GM10266 (cell line): ENCODE results near the gene RNF224.

Source experiments
- DNase-seq: peaks from one replicate; pipeline ENCODE4 v3.0.0; 2012; ENCODE audit errors: extremely low spot score
- TF ChIP-seq, protein P1 (sequence below): IDR thresholded peaks from 2 replicates; pipeline ENCODE4 v1.5.1; 2012; ENCODE audit warnings: mild to moderate bottlenecking, low read depth; ENCODE audit not compliant: control insufficient read depth, insufficient read depth; ENCODE audit errors: missing control alignments

RNF224 gene

DNA sequence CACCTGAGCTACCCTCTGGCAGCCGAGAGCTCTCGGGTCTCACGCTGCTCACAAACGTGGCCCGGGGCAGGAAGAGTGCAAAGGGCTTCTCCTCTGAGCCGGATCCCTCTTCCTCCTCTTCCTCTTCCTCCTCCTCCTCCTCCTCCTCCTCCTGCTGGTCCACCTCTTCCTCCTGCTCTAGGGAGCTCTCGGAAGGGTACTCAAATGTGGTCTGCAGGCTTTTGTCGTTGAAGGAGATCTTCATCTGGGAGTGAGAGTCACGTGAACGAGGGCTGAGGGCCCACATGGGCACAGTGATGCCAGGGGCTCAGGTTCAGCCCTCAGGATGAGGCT lies 34.9 kb upstream of the RNF224 start:
- no peak for DNase-seq
- TF ChIP-seq, protein P1, sequence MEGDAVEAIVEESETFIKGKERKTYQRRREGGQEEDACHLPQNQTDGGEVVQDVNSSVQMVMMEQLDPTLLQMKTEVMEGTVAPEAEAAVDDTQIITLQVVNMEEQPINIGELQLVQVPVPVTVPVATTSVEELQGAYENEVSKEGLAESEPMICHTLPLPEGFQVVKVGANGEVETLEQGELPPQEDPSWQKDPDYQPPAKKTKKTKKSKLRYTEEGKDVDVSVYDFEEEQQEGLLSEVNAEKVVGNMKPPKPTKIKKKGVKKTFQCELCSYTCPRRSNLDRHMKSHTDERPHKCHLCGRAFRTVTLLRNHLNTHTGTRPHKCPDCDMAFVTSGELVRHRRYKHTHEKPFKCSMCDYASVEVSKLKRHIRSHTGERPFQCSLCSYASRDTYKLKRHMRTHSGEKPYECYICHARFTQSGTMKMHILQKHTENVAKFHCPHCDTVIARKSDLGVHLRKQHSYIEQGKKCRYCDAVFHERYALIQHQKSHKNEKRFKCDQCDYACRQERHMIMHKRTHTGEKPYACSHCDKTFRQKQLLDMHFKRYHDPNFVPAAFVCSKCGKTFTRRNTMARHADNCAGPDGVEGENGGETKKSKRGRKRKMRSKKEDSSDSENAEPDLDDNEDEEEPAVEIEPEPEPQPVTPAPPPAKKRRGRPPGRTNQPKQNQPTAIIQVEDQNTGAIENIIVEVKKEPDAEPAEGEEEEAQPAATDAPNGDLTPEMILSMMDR: no peak

- no peak for DNase-seq
- TF ChIP-seq, protein P1: no peak
These were observed 34.4 kb upstream of the RNF224 start for GRCh38 chr9:137192859-137193258.

DNA sequence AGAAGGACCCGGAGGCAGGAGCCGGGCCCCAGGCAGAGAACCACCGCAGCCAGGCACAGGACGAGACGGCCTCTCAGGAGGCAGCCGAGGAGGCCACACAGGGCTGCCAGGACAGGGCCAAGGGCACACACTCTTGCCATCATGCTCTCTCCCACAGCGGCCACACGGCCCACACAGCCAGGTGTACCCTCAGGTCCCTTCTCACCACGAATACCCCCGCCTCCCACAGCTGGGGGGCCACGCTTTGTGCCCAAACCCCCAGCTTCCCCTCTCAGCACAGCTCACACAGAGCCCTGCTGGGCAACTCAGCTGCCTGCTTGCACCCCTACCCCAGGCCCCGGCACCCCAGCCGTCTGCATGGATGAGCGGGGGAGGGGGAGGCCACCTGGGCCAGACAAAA lies 33.5 kb upstream of the RNF224 start:
- DNase-seq: no peak
- TF ChIP-seq, protein P1: no peak

- TF ChIP-seq, protein P1: no peak
- DNase-seq: no peak
These were observed 32.9 kb upstream of the RNF224 start for GRCh38 chr9:137194388-137194787.

DNA sequence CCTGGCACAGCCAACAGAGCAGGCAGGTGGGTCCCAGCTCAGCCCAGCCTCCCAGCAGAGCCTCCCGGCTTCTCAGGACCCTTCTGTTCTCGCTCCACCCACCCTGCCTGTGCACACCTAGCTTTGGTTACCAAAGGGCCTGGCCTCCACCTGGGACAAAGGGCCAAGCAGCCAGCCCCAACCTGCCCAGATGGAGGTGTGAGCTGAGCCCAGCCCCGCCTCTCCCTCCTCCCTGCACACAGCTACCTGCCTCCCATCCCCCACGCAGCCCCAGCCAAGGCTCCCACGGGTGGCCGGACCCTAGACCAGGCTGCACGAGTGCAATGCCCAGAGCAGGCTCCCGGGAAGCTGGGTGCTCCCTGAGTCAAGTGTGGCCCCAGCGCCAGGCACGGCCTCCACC lies 32.4 kb upstream of the RNF224 start:
- TF ChIP-seq, protein P1: no peak
- DNase-seq: no peak

DNA sequence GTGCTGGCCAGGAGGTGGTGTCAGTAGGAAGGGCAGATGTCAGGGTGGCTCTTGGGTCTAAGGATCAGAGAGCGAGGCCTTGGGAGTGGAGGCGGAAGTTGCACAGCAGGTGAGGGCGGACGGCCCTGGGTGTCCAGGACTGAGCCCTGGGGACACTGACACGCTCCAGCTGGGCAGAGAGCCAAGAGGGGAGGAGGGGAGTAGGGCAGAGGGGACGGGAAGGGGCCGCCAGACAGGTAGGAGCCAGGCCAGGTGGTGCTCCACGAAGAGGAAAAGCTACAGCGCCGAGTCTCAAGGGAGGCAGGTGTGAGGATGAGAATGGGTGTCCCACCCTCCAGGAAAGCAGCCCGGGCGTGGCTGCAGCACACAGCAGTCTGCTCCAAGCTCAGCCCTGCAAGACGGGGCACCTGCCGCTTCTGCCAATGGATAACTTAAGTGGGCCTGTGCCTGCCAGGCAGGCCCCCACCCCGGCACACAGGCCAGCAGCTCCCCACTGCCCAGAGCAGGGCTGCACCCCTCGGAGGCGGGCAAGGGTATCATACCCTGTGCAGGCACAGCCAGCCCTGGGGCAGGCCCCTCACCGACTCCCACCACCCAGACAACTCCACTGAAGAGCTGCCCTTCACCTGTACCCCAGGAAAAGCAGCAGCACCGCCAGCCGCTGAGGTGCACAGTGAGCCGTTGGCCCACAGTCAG lies 31.6 kb upstream of the RNF224 start:
- TF ChIP-seq, protein P1: no peak
- no peak for DNase-seq

DNA sequence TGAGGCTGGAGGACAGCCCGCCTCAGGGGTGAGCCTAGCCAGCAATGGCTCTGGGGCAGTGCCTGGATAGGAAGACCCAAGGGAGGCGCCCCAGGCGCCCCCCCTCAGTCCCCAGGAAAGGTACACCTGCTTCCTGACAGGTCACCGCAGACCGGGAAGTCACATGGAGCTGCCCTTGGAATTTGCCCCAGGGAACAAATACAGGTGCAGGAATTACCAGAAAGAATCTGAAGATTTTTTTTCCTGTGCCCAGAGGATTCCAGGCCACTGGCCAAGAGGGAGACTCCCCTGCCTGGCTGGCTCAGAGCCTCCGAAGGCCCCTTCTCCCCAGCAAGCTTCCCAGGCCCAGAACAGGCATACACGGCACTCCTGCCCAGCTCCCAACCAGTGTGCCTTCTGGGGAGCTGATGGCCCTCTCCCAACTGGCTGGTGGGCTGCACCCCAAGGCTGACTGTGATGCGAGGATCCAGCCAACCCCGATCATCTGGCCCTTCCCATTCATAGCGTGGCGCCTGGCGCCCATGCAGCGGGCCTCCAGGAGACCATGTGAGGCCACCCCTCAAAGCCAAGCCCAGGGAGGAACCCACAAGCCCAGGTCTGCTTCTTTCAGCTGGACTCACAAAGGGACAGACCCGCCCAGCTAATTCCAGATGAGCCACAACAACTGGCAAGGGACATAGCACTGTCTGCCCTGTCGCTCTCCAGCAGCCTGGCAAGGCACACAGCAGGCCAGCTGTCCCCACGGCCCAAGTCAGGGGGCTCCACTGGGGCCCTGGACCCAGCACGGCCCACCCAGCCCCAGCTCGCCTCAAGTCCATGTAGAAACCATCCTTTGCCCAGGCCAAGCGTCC lies 29.0 kb upstream of the RNF224 start:
- DNase-seq: no peak
- TF ChIP-seq, protein P1: no peak
